ENCODE data around the gene BCL2L11.

DNA sequence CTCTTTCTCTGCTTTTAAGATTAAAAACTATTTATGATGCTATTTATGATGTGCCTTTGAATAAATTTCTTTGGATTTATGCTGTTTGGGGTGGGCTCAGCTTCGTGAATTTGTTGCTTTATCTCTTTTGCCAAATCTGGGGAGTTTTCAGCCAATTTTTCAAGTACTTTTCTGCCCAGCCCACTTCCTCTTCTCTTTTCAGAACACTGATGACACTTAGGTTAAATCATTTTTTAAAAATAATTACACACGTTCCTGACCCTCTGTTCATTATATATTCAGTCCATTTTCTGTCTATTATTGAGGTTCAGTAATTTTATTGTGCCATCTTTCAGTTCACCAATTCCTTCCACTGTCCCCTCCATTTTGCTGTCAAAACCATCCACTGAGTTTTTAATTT lies 14.8 kb upstream of the BCL2L11 start:
- TF ChIP-seq, protein P1, sequence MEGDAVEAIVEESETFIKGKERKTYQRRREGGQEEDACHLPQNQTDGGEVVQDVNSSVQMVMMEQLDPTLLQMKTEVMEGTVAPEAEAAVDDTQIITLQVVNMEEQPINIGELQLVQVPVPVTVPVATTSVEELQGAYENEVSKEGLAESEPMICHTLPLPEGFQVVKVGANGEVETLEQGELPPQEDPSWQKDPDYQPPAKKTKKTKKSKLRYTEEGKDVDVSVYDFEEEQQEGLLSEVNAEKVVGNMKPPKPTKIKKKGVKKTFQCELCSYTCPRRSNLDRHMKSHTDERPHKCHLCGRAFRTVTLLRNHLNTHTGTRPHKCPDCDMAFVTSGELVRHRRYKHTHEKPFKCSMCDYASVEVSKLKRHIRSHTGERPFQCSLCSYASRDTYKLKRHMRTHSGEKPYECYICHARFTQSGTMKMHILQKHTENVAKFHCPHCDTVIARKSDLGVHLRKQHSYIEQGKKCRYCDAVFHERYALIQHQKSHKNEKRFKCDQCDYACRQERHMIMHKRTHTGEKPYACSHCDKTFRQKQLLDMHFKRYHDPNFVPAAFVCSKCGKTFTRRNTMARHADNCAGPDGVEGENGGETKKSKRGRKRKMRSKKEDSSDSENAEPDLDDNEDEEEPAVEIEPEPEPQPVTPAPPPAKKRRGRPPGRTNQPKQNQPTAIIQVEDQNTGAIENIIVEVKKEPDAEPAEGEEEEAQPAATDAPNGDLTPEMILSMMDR (IDR thresholded peaks at IDR 0.05; ENCODE audit: extremely low read depth in 1 of 2, insufficient read depth in 1 of 2, low read depth in 1 of 2, low read length in 2 of 2), result no peak
- TF ChIP-seq POLR2AphosphoS5 (IDR thresholded peaks at IDR 0.05; ENCODE audit: insufficient read depth, low read depth, low read length) (no peak), POLR2A (IDR thresholded peaks at IDR 0.05; ENCODE audit: low read depth, low read length) (no peak), EZH2 (IDR thresholded peaks at IDR 0.05; ENCODE audit: borderline replicate concordance, low read depth, low read length, severe bottlenecking) (no peak), FOS (IDR thresholded peaks at IDR 0.05; ENCODE audit: borderline replicate concordance, insufficient read depth, low read length) (no peak), MYC (IDR thresholded peaks at IDR 0.05; ENCODE audit: low read depth, low read length) (no peak), JUN (IDR thresholded peaks at IDR 0.05; ENCODE audit: borderline replicate concordance, insufficient read depth, insufficient read length, low read depth) (no peak)
- TF ChIP-seq, protein P2, sequence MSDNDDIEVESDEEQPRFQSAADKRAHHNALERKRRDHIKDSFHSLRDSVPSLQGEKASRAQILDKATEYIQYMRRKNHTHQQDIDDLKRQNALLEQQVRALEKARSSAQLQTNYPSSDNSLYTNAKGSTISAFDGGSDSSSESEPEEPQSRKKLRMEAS (IDR thresholded peaks at IDR 0.05; ENCODE audit: insufficient read depth, insufficient read length), result no peak
